K562 (cell line): ENCODE data around the gene SHANK3. TPM values are rescaled to one million over a fixed set of nuclear protein-coding genes. Genes with fewer than 3 reads are reported as not detected.
A peak's percentile ranks its signal among the peaks of the same experiment; 100 is the strongest.

Experiments used
- ATAC-seq: fragments of 200-7000 bp; cut with Tn5 transposase; 3 replicates; pipeline ENCODE4 v1.9.1; 2020; ENCODE audit warnings: moderate library complexity
- BruUV-seq: library from RNA; stranded (reverse); fragments of 400-500 nt; replicated peaks from 2 replicates; lab custom pipeline; 2021; lab: Mats Ljungman, UMichigan
- CTCF ChIA-PET: fragments of 300-600 bp; formaldehyde crosslinking; extraction: SDS; loops from one replicate; lab custom pipeline; 2021; ENCODE audit warnings: low intra/inter-chr PET ratio; lab: Yijun Ruan, JAX
- POLR2A ChIA-PET: fragments of 300-600, 350-650 bp; sonication (Branson Sonifier 250); formaldehyde crosslinking; extraction: SDS; loops from one replicate; lab custom pipeline; 2021; ENCODE audit warnings: antibody characterized with exemption, inconsistent platforms; lab: Yijun Ruan, JAX
- DNase-seq, 4 experiments: peaks; one replicate each; pipeline versions ENCODE4 v3.0.0 to v3.0.0-alpha.2; 2011 to 2018; ENCODE audit warnings: low spot score in 3 of 4, mixed read lengths in 3 of 4; ENCODE audit errors: extremely low read depth in 1 of 4
- FAIRE-seq: peaks from 2 replicates; lab custom pipeline; 2011; peaks lifted over from hg19 to GRCh38; lab: Jason Lieb, UNC
- H2AFZ ChIP-seq: 2 replicates; pipeline ENCODE4 v1.6.0; 2011; ENCODE audit warnings: low read depth, low read length, control low read depth, inconsistent platforms
- H3K27ac ChIP-seq: fragments of 200-600 bp; 3 replicates; pipeline ENCODE4 v1.8.0; 2011; ENCODE audit warnings: low read depth, mild to moderate bottlenecking, control low read depth, inconsistent platforms, low read length, moderate library complexity, mixed read lengths; ENCODE audit errors: extremely low read depth
- H3K27me3 ChIP-seq, 2 experiments: fragments of 300-600 bp in 1 of 2; 2 replicates in 1 of 2; 3 replicates in 1 of 2; pipeline versions ENCODE4 v1.6.0 to v1.8.0; 2011; ENCODE audit warnings: inconsistent platforms in 2 of 2, low read length in 2 of 2, mild to moderate bottlenecking in 1 of 2, mixed read lengths in 1 of 2, moderate library complexity in 1 of 2; ENCODE audit not compliant: control insufficient read depth in 2 of 2, insufficient read depth in 2 of 2
- H3K36me3 ChIP-seq: fragments of 300-600 bp; 3 replicates; pipeline ENCODE4 v1.8.0; 2011; ENCODE audit warnings: mild to moderate bottlenecking, low read length, inconsistent platforms; ENCODE audit not compliant: control insufficient read depth, insufficient read depth
- H3K4me1 ChIP-seq, 2 experiments: fragments of 200-600 bp in 1 of 2; replicated peaks in 1 of 2; 2 replicates in 1 of 2; 3 replicates in 1 of 2; pipeline versions ENCODE4 v1.5.1 to v1.8.0; 2011; ENCODE audit warnings: inconsistent platforms in 2 of 2, low read length in 2 of 2, mild to moderate bottlenecking in 1 of 2, mixed read lengths in 1 of 2, moderate library complexity in 1 of 2; ENCODE audit not compliant: control insufficient read depth in 2 of 2, insufficient read depth in 2 of 2
- H3K4me2 ChIP-seq: 2 replicates; pipeline ENCODE4 v1.6.1; 2011; ENCODE audit warnings: low read length, control low read depth, inconsistent platforms, mixed read lengths; ENCODE audit not compliant: insufficient read depth
- H3K4me3 ChIP-seq: fragments of 200-600 bp; sonication (generic), shearing (Covaris generic); 2 replicates; pipeline ENCODE4 v1.5.1; 2016; ENCODE audit warnings: control low read depth, inconsistent platforms
- H3K79me2 ChIP-seq: fragments of 200-600 bp; 3 replicates; pipeline ENCODE4 v1.8.0; 2011; ENCODE audit warnings: low read length, inconsistent platforms; ENCODE audit not compliant: control insufficient read depth, insufficient read depth
- H3K9ac ChIP-seq, 2 experiments: 2 replicates each; pipeline versions ENCODE4 v1.6.0 to v1.6.1; 2011; ENCODE audit warnings: low read depth in 2 of 2, low read length in 2 of 2, control low read depth in 1 of 2, inconsistent platforms in 1 of 2, mild to moderate bottlenecking in 1 of 2, mixed read lengths in 1 of 2; ENCODE audit not compliant: insufficient read depth in 1 of 2
- H3K9me1 ChIP-seq: one replicate; pipeline ENCODE4 v1.6.0; 2011; ENCODE audit warnings: inconsistent platforms, mild to moderate bottlenecking, low read length, moderate library complexity; ENCODE audit not compliant: control insufficient read depth, insufficient read depth
- H3K9me3 ChIP-seq: replicated peaks from 2 replicates; pipeline ENCODE4 v1.5.1; 2011; ENCODE audit warnings: low read depth, low read length, inconsistent platforms; ENCODE audit not compliant: control insufficient read depth, insufficient read depth
- H4K20me1 ChIP-seq: replicated peaks from 2 replicates; pipeline ENCODE4 v1.6.1; 2011; ENCODE audit warnings: low read length, inconsistent platforms, mixed read lengths; ENCODE audit not compliant: control insufficient read depth, insufficient read depth
- POLR2AphosphoS2 ChIP-seq: IDR thresholded peaks from 2 replicates; pipeline ENCODE4 v1.6.1; 2012; ENCODE audit warnings: low read length, improper control_type of control experiment
- ZNF764 ChIP-seq: fragments of 250-450 bp; sonication (Bioruptor Pico); IDR thresholded peaks from 2 replicates; pipeline ENCODE4 v1.4.0; 2020; ENCODE audit warnings: low read depth, mild to moderate bottlenecking, moderate library complexity
- WGBS: fragments of 100-300 bp; shearing (Covaris generic); methylation state at CpG from one replicate; pipeline ENCODE4 v1.1.6; 2016; ENCODE audit warnings: low coverage, mixed read lengths; ENCODE audit not compliant: insufficient coverage; ENCODE audit errors: missing lambda C conversion rate; 5-methylcytosine and 5-hydroxymethylcytosine counted together
- in situ Hi-C: fragments of 300-500 bp; cut with MboI; formaldehyde crosslinking; loops from 4 replicates; pipeline ENCODE4 v1.15.0; 2018; ENCODE audit warnings: inconsistent platforms, mixed read lengths
- intact Hi-C: fragments of 100-400 bp; cut with micrococcal nuclease; formaldehyde crosslinking; loops from 2 replicates; pipeline ENCODE4 v1.14.2; 2022
- polyA plus RNA-seq, 8 experiments: library from polyadenylated mRNA; depleted of rRNA in 4 of 8; stranded (reverse) in 5 of 8; unstranded in 3 of 8; fragments of >200 nt; fragmentation: Nextera tagmentation in 2 of 8; fragmentation: Illumina TruSeq in 1 of 8; extraction: Ambion mirVana in 2 of 8; extraction: Trizol in 1 of 8; gene quantifications; 2 replicates each; pipeline versions ENCODE4 v1.2.1 to v1.2.3, GENCODE V29; 2011 to 2014; ENCODE audit warnings: inconsistent platforms in 1 of 8, missing spikeins in 1 of 8
- total RNA-seq, 7 experiments: library from RNA; depleted of rRNA in 6 of 7; stranded (reverse); fragments of >200 nt in 6 of 7; fragmentation: Illumina TruSeq in 2 of 7; extraction: Trizol in 2 of 7; gene quantifications; 2 replicates each; pipeline versions ENCODE4 v1.2.1 to v1.2.3, GENCODE V29; 2011 to 2021; ENCODE audit warnings: low replicate concordance in 1 of 7
- TF ChIP-seq, protein P1 (sequence below): sonication (generic); formaldehyde crosslinking; IDR thresholded peaks from 2 replicates; pipeline ENCODE4 v1.8.0; 2022; ENCODE audit warnings: mild to moderate bottlenecking, missing genetic modification reagents
- TF ChIP-seq, protein P2 (sequence below), 2 experiments: fragments of 450-650 bp in 1 of 2; sonication (generic) in 1 of 2; formaldehyde crosslinking in 1 of 2; IDR thresholded peaks; 2 replicates each; pipeline versions ENCODE4 v1.7.1 to v1.9.0; 2016 to 2022; ENCODE audit warnings: inconsistent platforms in 1 of 2, mild to moderate bottlenecking in 1 of 2, missing genetic modification reagents in 1 of 2
- TF ChIP-seq, protein P3 (sequence below), 2 experiments: IDR thresholded peaks; 2 replicates each; pipeline ENCODE4 v1.6.1; 2012; ENCODE audit warnings: improper control_type of control experiment in 2 of 2, low read depth in 2 of 2, low read length in 2 of 2, borderline replicate concordance in 1 of 2

Gene SHANK3
- total and polyA plus RNA-seq, 9 of the 15 experiments (the other 6 are each of a cell fraction or from before 2014, with no cell fraction given), result 0.01 to 0.07 (median 0.03) TPM; not detected in 6

DNA sequence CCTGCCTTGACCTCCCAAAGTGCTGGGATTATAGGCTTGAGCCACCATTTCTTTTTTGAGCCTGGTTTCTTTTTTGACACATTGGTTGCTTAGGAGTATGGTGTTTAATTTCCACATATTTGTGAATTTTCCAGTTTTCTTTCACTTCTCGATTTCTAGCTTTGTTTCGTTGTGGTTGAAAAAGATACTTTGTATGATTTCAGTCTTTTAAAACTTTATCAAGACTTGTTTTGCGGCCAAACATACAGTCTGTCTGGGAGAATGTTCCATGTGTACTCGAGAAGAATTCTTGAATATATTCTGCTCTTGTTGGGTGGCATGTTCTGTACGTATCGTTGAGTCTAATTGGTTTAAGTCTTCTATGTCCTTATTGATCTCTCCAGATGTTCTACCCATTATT lies 20.8 kb downstream of the SHANK3 start:
- H3K4me3 ChIP-seq, result no peak overlapping the region
- H3K4me1 ChIP-seq, result peaks cover 0 to 8% of the 10 kb centered on the region in 2 experiments; a peak in 1 of 5 replicates
- peaks cover 6 to 22% of the 10 kb centered on the region in 2 experiments; a peak in 4 of 5 replicates for H3K27me3 ChIP-seq
- intact Hi-C loops, result loop anchor here (5.0 kb wide), 2 partner anchors 71 to 546 kb away; no protein-coding TSS in a partner anchor
- no peak overlapping the region for H3K9ac ChIP-seq
- ATAC-seq, result no peak
- POLR2A ChIA-PET, result no interaction called here
- in situ Hi-C loops, result no loop called here
- H2AFZ ChIP-seq, result no peak overlapping the region
- H3K9me1 ChIP-seq, result no peaks in the 10 kb centered on the region
- WGBS, result 5% methylated on average over 6 of the region's 6 CpGs
- H3K79me2 ChIP-seq, result no peaks in the 10 kb centered on the region
- H3K9me3 ChIP-seq, result no peaks in the 10 kb centered on the region; the same call in 1 of the 2 replicates
- no peaks in the 10 kb centered on the region for H4K20me1 ChIP-seq
- no peak overlapping the region for H3K4me2 ChIP-seq
- DNase-seq, result no peak
- CTCF ChIA-PET, result interaction anchor here (0.8 to 3.3 kb wide), 2 partner anchors 117 to 118 kb away, joined by 3 to 41 read pairs; no protein-coding TSS in a partner anchor
- no TSS peak for BruUV-seq
- H3K36me3 ChIP-seq, result no peaks in the 10 kb centered on the region
- no peak for FAIRE-seq
- H3K27ac ChIP-seq, result no peak overlapping the region
- TF ChIP-seq, protein P1, sequence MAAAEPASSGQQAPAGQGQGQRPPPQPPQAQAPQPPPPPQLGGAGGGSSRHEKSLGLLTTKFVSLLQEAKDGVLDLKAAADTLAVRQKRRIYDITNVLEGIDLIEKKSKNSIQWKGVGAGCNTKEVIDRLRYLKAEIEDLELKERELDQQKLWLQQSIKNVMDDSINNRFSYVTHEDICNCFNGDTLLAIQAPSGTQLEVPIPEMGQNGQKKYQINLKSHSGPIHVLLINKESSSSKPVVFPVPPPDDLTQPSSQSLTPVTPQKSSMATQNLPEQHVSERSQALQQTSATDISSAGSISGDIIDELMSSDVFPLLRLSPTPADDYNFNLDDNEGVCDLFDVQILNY (CRISPR knock-in tag), result no peak
- TF ChIP-seq ZNF764 (CRISPR knock-in tag) (no peak), POLR2AphosphoS2 (no peak)
- TF ChIP-seq, protein P2, sequence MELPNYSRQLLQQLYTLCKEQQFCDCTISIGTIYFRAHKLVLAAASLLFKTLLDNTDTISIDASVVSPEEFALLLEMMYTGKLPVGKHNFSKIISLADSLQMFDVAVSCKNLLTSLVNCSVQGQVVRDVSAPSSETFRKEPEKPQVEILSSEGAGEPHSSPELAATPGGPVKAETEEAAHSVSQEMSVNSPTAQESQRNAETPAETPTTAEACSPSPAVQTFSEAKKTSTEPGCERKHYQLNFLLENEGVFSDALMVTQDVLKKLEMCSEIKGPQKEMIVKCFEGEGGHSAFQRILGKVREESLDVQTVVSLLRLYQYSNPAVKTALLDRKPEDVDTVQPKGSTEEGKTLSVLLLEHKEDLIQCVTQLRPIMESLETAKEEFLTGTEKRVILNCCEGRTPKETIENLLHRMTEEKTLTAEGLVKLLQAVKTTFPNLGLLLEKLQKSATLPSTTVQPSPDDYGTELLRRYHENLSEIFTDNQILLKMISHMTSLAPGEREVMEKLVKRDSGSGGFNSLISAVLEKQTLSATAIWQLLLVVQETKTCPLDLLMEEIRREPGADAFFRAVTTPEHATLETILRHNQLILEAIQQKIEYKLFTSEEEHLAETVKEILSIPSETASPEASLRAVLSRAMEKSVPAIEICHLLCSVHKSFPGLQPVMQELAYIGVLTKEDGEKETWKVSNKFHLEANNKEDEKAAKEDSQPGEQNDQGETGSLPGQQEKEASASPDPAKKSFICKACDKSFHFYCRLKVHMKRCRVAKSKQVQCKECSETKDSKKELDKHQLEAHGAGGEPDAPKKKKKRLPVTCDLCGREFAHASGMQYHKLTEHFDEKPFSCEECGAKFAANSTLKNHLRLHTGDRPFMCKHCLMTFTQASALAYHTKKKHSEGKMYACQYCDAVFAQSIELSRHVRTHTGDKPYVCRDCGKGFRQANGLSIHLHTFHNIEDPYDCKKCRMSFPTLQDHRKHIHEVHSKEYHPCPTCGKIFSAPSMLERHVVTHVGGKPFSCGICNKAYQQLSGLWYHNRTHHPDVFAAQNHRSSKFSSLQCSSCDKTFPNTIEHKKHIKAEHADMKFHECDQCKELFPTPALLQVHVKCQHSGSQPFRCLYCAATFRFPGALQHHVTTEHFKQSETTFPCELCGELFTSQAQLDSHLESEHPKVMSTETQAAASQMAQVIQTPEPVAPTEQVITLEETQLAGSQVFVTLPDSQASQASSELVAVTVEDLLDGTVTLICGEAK (IDR thresholded peaks at IDR 0.05), result peak; percentile 65; the same call in 1 of the 2 replicates
- TF ChIP-seq, protein P2 (CRISPR knock-in tag; IDR thresholded peaks at IDR 0.05), result peak; percentile 40; the same call in 1 of the 2 replicates
- TF ChIP-seq, protein P3, sequence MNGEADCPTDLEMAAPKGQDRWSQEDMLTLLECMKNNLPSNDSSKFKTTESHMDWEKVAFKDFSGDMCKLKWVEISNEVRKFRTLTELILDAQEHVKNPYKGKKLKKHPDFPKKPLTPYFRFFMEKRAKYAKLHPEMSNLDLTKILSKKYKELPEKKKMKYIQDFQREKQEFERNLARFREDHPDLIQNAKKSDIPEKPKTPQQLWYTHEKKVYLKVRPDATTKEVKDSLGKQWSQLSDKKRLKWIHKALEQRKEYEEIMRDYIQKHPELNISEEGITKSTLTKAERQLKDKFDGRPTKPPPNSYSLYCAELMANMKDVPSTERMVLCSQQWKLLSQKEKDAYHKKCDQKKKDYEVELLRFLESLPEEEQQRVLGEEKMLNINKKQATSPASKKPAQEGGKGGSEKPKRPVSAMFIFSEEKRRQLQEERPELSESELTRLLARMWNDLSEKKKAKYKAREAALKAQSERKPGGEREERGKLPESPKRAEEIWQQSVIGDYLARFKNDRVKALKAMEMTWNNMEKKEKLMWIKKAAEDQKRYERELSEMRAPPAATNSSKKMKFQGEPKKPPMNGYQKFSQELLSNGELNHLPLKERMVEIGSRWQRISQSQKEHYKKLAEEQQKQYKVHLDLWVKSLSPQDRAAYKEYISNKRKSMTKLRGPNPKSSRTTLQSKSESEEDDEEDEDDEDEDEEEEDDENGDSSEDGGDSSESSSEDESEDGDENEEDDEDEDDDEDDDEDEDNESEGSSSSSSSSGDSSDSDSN (IDR thresholded peaks at IDR 0.05; ENCODE audit: borderline replicate concordance in 1 of 2, low read depth in 2 of 2, low read length in 2 of 2), result no peak
